ENCODE measurements around the gene HSPH1. TPM values are rescaled to one million over a fixed set of nuclear protein-coding genes. Genes with fewer than 3 reads are reported as not detected.

Gene HSPH1
- polyA plus RNA-seq, 1 donor (not counting 4 experiments of a cell fraction or from before 2014, with no cell fraction given), result 111 TPM

DNA sequence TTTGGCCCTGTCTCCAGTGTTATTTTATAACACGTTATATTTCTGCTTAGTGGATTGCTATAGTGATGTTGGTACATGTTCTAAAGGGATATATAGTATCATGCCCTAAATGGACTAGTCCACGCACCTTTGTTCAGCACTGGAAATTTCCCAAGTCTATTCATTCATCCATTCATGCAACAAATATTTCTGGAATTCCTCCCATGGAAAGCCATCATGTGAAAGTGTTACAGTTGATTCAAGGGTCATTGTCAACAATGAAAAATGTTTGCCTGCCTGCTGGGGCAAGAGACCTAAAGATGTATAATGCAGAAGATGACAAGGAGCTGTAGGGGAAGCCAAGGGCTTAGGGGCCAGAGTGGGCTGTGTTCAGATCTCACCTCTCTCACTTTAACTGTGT is 10.8 kb upstream of the HSPH1 start:
- H3K9ac ChIP-seq (ENCODE audit: control insufficient read depth, extremely low read depth, insufficient read depth, low read length), result no peak overlapping the region
- no peaks in the 10 kb centered on the region for H3K9me1 ChIP-seq (ENCODE audit: control insufficient read depth, extremely low read depth, insufficient read depth, low read length)
- dilution Hi-C loops (cut with MboI; ENCODE audit: extremely low pct_ligation_motif_present, low sequenced_read_pairs), result no loop called here
- H3K36me3 ChIP-seq (ENCODE audit: control insufficient read depth in 2 of 2, extremely low read depth in 1 of 2, insufficient read depth in 2 of 2, low read length in 2 of 2), result no peaks in the 10 kb centered on the region
- DNase-seq (ENCODE audit: low read depth, low spot score) (peak; percentile 94), FAIRE-seq (peak; percentile 90)
- H3K79me2 ChIP-seq (ENCODE audit: control insufficient read depth, insufficient read depth, low read length), result no peaks in the 10 kb centered on the region
- H3K9me3 ChIP-seq (ENCODE audit: control insufficient read depth, low read depth, low read length), result no peaks in the 10 kb centered on the region
- peak overlapping the region; percentile 35 for H2AFZ ChIP-seq (ENCODE audit: control insufficient read depth, low read length)
- H3K27me3 ChIP-seq (ENCODE audit: control insufficient read depth, extremely low read depth, insufficient read depth, low read length), result no peaks in the 10 kb centered on the region
- TF ChIP-seq, protein P1, sequence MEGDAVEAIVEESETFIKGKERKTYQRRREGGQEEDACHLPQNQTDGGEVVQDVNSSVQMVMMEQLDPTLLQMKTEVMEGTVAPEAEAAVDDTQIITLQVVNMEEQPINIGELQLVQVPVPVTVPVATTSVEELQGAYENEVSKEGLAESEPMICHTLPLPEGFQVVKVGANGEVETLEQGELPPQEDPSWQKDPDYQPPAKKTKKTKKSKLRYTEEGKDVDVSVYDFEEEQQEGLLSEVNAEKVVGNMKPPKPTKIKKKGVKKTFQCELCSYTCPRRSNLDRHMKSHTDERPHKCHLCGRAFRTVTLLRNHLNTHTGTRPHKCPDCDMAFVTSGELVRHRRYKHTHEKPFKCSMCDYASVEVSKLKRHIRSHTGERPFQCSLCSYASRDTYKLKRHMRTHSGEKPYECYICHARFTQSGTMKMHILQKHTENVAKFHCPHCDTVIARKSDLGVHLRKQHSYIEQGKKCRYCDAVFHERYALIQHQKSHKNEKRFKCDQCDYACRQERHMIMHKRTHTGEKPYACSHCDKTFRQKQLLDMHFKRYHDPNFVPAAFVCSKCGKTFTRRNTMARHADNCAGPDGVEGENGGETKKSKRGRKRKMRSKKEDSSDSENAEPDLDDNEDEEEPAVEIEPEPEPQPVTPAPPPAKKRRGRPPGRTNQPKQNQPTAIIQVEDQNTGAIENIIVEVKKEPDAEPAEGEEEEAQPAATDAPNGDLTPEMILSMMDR (optimal IDR thresholded peaks at IDR 0.05 in 1 of 3, IDR thresholded peaks at IDR 0.05 in 1 of 3, conservative IDR thresholded peaks at IDR 0.05 in 1 of 3; ENCODE audit: extremely low read depth in 1 of 3, insufficient read depth in 2 of 3, low read length in 3 of 3), result no peak
- no peak for TF ChIP-seq EZH2 (IDR thresholded peaks at IDR 0.05; ENCODE audit: low read length)
- peak overlapping the region; percentile 78 for H3K27ac ChIP-seq (ENCODE audit: control insufficient read depth, insufficient read depth, low read length)
- H4K20me1 ChIP-seq (ENCODE audit: control insufficient read depth, extremely low read depth, insufficient read depth, low read length), result no peaks in the 10 kb centered on the region
- peak overlapping the region; percentile 65 for H3K4me2 ChIP-seq (ENCODE audit: control insufficient read depth, extremely low read depth, insufficient read depth, low read depth, low read length)
- peaks cover 22% of the 10 kb centered on the region for H3K4me1 ChIP-seq (ENCODE audit: control insufficient read depth, extremely low read depth, insufficient read depth, low read length)
- H3K4me3 ChIP-seq (ENCODE audit: control insufficient read depth in 2 of 3, extremely low read depth in 1 of 3, insufficient read depth in 2 of 3, low read depth in 1 of 3, low read length in 3 of 3), result peak overlapping the region in 1 of 3 experiments; percentile 21

DNA sequence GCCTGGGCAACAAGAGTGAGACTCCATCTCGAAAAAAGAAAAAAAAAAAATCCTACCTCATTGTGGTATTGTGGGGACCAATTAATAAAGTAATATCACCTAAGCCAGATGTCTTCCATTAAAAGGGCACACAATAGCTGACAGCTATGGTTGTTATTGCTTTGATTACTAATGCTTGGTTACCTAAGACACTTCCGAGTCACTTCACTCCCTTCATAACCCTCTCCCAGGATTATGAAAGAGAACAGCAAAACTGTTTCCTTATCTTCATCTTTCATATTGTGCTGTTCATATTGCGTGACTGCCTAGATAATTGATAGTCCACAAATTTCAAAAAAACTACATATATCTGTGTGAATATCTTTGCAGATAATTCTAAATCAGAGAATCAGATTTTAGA is 10.3 kb upstream of the HSPH1 start:
- FAIRE-seq, result no peak

More for the DNA sequence above, 10.3 kb upstream of the HSPH1 start:
- Histone ChIP-seq H3K4me2 (ENCODE audit: control insufficient read depth, extremely low read depth, insufficient read depth, low read depth, low read length) (peak overlapping the region; percentile 65), H2AFZ (ENCODE audit: control insufficient read depth, low read length) (no peak overlapping the region), H3K27me3 (ENCODE audit: control insufficient read depth, extremely low read depth, insufficient read depth, low read length) (no peaks in the 10 kb centered on the region), H3K79me2 (ENCODE audit: control insufficient read depth, insufficient read depth, low read length) (no peaks in the 10 kb centered on the region), H4K20me1 (ENCODE audit: control insufficient read depth, extremely low read depth, insufficient read depth, low read length) (no peaks in the 10 kb centered on the region), H3K4me1 (ENCODE audit: control insufficient read depth, extremely low read depth, insufficient read depth, low read length) (peaks cover 25% of the 10 kb centered on the region), H3K27ac (ENCODE audit: control insufficient read depth, insufficient read depth, low read length) (peak overlapping the region; percentile 78), H3K9ac (ENCODE audit: control insufficient read depth, extremely low read depth, insufficient read depth, low read length) (no peak overlapping the region), H3K9me3 (ENCODE audit: control insufficient read depth, low read depth, low read length) (no peaks in the 10 kb centered on the region), H3K9me1 (ENCODE audit: control insufficient read depth, extremely low read depth, insufficient read depth, low read length) (no peaks in the 10 kb centered on the region), H3K36me3 (ENCODE audit: control insufficient read depth in 2 of 2, extremely low read depth in 1 of 2, insufficient read depth in 2 of 2, low read length in 2 of 2) (no peaks in the 10 kb centered on the region), H3K4me3 (ENCODE audit: control insufficient read depth in 2 of 3, extremely low read depth in 1 of 3, insufficient read depth in 2 of 3, low read depth in 1 of 3, low read length in 3 of 3) (peak overlapping the region in 1 of 3 experiments; percentile 21)
- DNase-seq (ENCODE audit: low read depth, low spot score), result no peak
- dilution Hi-C loops (cut with MboI; ENCODE audit: extremely low pct_ligation_motif_present, low sequenced_read_pairs), result no loop called here
- TF ChIP-seq EZH2 (IDR thresholded peaks at IDR 0.05; ENCODE audit: low read length), result no peak
- TF ChIP-seq, protein P1 (optimal IDR thresholded peaks at IDR 0.05 in 1 of 3, IDR thresholded peaks at IDR 0.05 in 1 of 3, conservative IDR thresholded peaks at IDR 0.05 in 1 of 3; ENCODE audit: extremely low read depth in 1 of 3, insufficient read depth in 2 of 3, low read length in 3 of 3), result no peak
